ENCODE data around the gene COLGALT1. TPM values are rescaled to one million over a fixed set of nuclear protein-coding genes. Genes with fewer than 3 reads are reported as not detected.
"Not testable (repeated sequence)": the region's sequence is repeated elsewhere in the genome, so short reads cannot be mapped to it uniquely, and the experiment has no call there.

Gene COLGALT1
- total RNA-seq (ENCODE audit: unreplicated experiment), result 74.5 TPM
- long read RNA-seq, transcript COLGALT1-201 (12 exons, 3,704 nt), result major isoform, 5 of 20 reads
- long read RNA-seq, partial matches to known transcripts, result 1 of 20 reads
- long read RNA-seq, other reads (novel, unspliced or antisense), result 14 of 20 reads

GRCh38 chr19:17555480-17555928 lies at the start of gene COLGALT1:
Gene COLGALT1 (plus strand): TSS chr19:17555649. CDS start chr19:17555714, 65 bp downstream.
- TF ChIP-seq, protein P1, sequence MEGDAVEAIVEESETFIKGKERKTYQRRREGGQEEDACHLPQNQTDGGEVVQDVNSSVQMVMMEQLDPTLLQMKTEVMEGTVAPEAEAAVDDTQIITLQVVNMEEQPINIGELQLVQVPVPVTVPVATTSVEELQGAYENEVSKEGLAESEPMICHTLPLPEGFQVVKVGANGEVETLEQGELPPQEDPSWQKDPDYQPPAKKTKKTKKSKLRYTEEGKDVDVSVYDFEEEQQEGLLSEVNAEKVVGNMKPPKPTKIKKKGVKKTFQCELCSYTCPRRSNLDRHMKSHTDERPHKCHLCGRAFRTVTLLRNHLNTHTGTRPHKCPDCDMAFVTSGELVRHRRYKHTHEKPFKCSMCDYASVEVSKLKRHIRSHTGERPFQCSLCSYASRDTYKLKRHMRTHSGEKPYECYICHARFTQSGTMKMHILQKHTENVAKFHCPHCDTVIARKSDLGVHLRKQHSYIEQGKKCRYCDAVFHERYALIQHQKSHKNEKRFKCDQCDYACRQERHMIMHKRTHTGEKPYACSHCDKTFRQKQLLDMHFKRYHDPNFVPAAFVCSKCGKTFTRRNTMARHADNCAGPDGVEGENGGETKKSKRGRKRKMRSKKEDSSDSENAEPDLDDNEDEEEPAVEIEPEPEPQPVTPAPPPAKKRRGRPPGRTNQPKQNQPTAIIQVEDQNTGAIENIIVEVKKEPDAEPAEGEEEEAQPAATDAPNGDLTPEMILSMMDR (IDR thresholded peaks at IDR 0.05; ENCODE audit: partially characterized antibody, unreplicated experiment), result no peak
- DNase-seq, result peak; percentile 99
- Mint-ChIP-seq H3K27ac (ENCODE audit: unreplicated experiment) (no peak within 1 kb of the TSS), H3K4me3 (ENCODE audit: unreplicated experiment) (peak within 1 kb of the TSS; percentile 87), H3K9me3 (ENCODE audit: unreplicated experiment) (peaks cover 3% of the 10 kb centered on the region), H3K27me3 (ENCODE audit: unreplicated experiment) (peaks cover 7% of the 10 kb centered on the region), H3K4me1 (ENCODE audit: low read depth, unreplicated experiment) (no peaks in the 10 kb centered on the region), H3K36me3 (ENCODE audit: unreplicated experiment) (no peaks in the 10 kb centered on the region)

GRCh38 chr19:17506745-17507144 lies 48.7 kb upstream of the COLGALT1 start:
- H3K36me3 Mint-ChIP-seq (ENCODE audit: unreplicated experiment), result no peaks in the 10 kb centered on the region
- TF ChIP-seq, protein P1 (IDR thresholded peaks at IDR 0.05; ENCODE audit: partially characterized antibody, unreplicated experiment), result no peak
- no peak overlapping the region for H3K4me3 Mint-ChIP-seq (ENCODE audit: unreplicated experiment)
- H3K27ac Mint-ChIP-seq (ENCODE audit: unreplicated experiment), result no peak overlapping the region
- H3K4me1 Mint-ChIP-seq (ENCODE audit: low read depth, unreplicated experiment), result peaks cover 4% of the 10 kb centered on the region
- peaks cover 4% of the 10 kb centered on the region for H3K9me3 Mint-ChIP-seq (ENCODE audit: unreplicated experiment)
- DNase-seq, result no peak
- H3K27me3 Mint-ChIP-seq (ENCODE audit: unreplicated experiment), result peaks cover 6% of the 10 kb centered on the region

GRCh38 chr19:17508558-17508933 lies 46.9 kb upstream of the COLGALT1 start:
- H3K9me3 Mint-ChIP-seq (ENCODE audit: unreplicated experiment); H3K4me3 Mint-ChIP-seq (ENCODE audit: unreplicated experiment); DNase-seq; H3K36me3 Mint-ChIP-seq (ENCODE audit: unreplicated experiment): not testable (repeated sequence)
- Mint-ChIP-seq H3K27ac (ENCODE audit: unreplicated experiment) (peak overlapping the region; percentile 17), H3K4me1 (ENCODE audit: low read depth, unreplicated experiment) (peaks cover 12% of the 10 kb centered on the region), H3K27me3 (ENCODE audit: unreplicated experiment) (peaks cover 12% of the 10 kb centered on the region)

- no peak for DNase-seq
- H3K27ac Mint-ChIP-seq (ENCODE audit: unreplicated experiment), result peak overlapping the region; percentile 66
- peaks cover 12% of the 10 kb centered on the region for H3K4me1 Mint-ChIP-seq (ENCODE audit: low read depth, unreplicated experiment)
- TF ChIP-seq, protein P1 (IDR thresholded peaks at IDR 0.05; ENCODE audit: partially characterized antibody, unreplicated experiment), result no peak
- no peaks in the 10 kb centered on the region for H3K36me3 Mint-ChIP-seq (ENCODE audit: unreplicated experiment)
- peak overlapping the region; percentile 99 for H3K4me3 Mint-ChIP-seq (ENCODE audit: unreplicated experiment)
- H3K9me3 Mint-ChIP-seq (ENCODE audit: unreplicated experiment), result peaks cover 10% of the 10 kb centered on the region
- peaks cover 12% of the 10 kb centered on the region for H3K27me3 Mint-ChIP-seq (ENCODE audit: unreplicated experiment)
These were observed 45.0 kb upstream of the COLGALT1 start for GRCh38 chr19:17510220-17510993.

DNA sequence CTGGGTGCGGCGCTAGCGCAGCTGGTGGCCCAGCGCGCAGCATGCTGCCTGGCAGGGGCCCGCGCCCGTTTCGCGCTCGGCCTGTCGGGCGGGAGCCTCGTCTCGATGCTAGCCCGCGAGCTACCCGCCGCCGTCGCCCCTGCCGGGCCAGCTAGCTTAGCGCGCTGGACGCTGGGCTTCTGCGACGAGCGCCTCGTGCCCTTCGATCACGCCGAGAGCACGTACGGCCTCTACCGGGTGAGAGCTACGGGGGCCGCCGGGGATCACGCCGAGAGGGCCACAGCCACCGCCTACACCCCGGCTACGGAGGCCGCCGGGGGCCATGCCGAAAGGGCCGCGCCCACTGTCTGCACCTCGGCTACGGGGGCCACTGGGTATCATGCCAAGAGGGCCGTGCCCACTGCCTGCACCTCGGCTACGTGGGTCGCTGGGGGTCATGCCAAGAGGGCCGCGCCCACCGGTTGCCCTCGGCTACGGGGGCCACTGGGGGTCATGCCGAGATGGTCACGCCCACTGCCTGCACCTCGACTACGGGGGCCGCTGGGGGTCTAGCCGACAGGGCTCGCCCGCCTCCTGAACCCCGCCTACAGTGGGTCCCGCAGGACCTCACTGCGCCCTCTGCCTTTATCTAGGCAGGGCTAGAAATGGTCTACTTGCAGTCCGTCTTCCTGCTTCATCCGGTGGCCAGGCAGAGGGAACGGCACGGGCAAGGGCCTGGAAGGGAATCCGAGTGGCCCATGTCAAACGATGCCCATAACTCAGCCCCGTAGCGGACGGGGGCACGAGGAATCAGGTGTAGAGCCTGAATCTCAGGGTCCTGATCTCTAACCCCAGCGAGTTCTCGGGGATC lies 43.5 kb upstream of the COLGALT1 start:
- H3K27ac Mint-ChIP-seq (ENCODE audit: unreplicated experiment), result peak overlapping the region; percentile 89
- TF ChIP-seq, protein P1 (IDR thresholded peaks at IDR 0.05; ENCODE audit: partially characterized antibody, unreplicated experiment), result no peak
- peaks cover 12% of the 10 kb centered on the region for H3K27me3 Mint-ChIP-seq (ENCODE audit: unreplicated experiment)
- H3K4me3 Mint-ChIP-seq (ENCODE audit: unreplicated experiment), result peak overlapping the region; percentile 92
- DNase-seq, result peak; percentile 89
- peaks cover 10% of the 10 kb centered on the region for H3K9me3 Mint-ChIP-seq (ENCODE audit: unreplicated experiment)
- H3K36me3 Mint-ChIP-seq (ENCODE audit: unreplicated experiment), result no peaks in the 10 kb centered on the region
- peaks cover 12% of the 10 kb centered on the region for H3K4me1 Mint-ChIP-seq (ENCODE audit: low read depth, unreplicated experiment)

All from glutamatergic neuron (in vitro differentiated cells).